ENCODE data around the gene DNAJC9. TPM values are rescaled to one million over a fixed set of nuclear protein-coding genes. Genes with fewer than 3 reads are reported as not detected.

The DNAJC9 gene
- total and polyA plus RNA-seq, 10 donors, result 12.1 to 34.8 (median 20.7) TPM

DNA sequence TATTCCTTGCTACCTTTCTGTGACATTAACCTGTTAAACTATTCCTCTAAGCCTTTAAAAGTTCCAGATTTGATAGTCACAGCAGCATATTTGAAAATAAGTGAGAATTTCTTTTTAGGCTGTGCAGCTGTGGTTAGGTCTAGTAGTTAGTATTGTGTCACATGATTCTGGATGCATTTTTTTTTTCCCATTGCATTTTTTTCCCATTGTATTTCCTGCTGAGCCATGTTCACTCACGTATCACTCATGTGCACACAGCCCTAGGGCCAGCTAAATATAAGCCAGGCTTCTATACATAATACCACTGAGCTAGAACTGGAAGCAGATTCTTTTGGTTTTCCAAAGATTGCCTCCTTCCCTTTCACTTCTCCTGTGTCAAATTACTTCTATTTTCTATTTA is 37.4 kb downstream of the DNAJC9 start:
- Histone ChIP-seq H3K36me3 (peaks cover 0 to 66% (median 16%) of the 10 kb centered on the region in 6 donors), H3K4me1 (no peaks in the 10 kb centered on the region), H3K4me3 (no peak overlapping the region), H3K27ac (no peak overlapping the region), H3K9me3 (peaks cover 0 to 4% (median 0%) of the 10 kb centered on the region in 8 donors), H3K27me3 (replicated peaks in 1 of 7) (no peaks in the 10 kb centered on the region)
- no peak for DNase-seq
- TF ChIP-seq, protein P1, sequence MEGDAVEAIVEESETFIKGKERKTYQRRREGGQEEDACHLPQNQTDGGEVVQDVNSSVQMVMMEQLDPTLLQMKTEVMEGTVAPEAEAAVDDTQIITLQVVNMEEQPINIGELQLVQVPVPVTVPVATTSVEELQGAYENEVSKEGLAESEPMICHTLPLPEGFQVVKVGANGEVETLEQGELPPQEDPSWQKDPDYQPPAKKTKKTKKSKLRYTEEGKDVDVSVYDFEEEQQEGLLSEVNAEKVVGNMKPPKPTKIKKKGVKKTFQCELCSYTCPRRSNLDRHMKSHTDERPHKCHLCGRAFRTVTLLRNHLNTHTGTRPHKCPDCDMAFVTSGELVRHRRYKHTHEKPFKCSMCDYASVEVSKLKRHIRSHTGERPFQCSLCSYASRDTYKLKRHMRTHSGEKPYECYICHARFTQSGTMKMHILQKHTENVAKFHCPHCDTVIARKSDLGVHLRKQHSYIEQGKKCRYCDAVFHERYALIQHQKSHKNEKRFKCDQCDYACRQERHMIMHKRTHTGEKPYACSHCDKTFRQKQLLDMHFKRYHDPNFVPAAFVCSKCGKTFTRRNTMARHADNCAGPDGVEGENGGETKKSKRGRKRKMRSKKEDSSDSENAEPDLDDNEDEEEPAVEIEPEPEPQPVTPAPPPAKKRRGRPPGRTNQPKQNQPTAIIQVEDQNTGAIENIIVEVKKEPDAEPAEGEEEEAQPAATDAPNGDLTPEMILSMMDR (IDR thresholded peaks at IDR 0.05 in 8 of 11, conservative IDR thresholded peaks at IDR 0.05 in 3 of 11), result no peak
- TF ChIP-seq POLR2AphosphoS5 (IDR thresholded peaks at IDR 0.05) (no peak), POLR2A (IDR thresholded peaks at IDR 0.05) (no peak)
- intact Hi-C loops (cut with DNase I; ENCODE audit: low total_unique reads), result no loop called here
- 62 to 89% (median 80%) methylated on average over 1 of the region's 1 CpG for WGBS, 5 donors

DNA sequence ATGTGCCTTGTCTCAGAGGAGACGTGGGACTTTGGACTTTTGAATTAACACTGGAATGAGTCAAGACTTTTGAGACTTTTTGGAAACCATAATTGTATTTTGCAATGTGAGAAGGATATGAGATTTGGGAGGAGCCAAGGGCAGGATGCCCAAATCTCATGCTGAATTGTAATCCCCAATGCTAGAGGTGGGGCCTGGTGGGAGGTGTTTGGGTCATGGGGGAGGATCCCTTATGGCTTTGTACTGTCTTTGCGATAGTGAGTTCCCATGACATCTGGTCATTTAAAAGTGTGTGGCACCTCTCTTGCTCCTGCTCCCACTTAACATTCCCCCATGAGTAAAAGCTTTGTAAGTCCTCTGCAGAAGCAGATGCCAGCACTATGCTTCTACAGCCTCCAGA is 39.2 kb downstream of the DNAJC9 start:
- H3K4me3 ChIP-seq, result no peak overlapping the region
- peaks cover 0 to 4% (median 0%) of the 10 kb centered on the region in 8 donors for H3K9me3 ChIP-seq
- peaks cover 0 to 61% (median 16%) of the 10 kb centered on the region in 6 donors for H3K36me3 ChIP-seq
- intact Hi-C loops (cut with DNase I; ENCODE audit: low total_unique reads), result no loop called here
- TF ChIP-seq, protein P1 (IDR thresholded peaks at IDR 0.05 in 8 of 11, conservative IDR thresholded peaks at IDR 0.05 in 3 of 11), result no peak
- no peak for TF ChIP-seq POLR2A (IDR thresholded peaks at IDR 0.05)
- no peak overlapping the region for H3K27ac ChIP-seq
- no peaks in the 10 kb centered on the region for H3K4me1 ChIP-seq
- no peaks in the 10 kb centered on the region for H3K27me3 ChIP-seq (replicated peaks in 1 of 7)
- WGBS, 5 donors, result 88 to 100% (median 93%) methylated on average over 2 of the region's 2 CpGs
- DNase-seq, result no peak

DNA sequence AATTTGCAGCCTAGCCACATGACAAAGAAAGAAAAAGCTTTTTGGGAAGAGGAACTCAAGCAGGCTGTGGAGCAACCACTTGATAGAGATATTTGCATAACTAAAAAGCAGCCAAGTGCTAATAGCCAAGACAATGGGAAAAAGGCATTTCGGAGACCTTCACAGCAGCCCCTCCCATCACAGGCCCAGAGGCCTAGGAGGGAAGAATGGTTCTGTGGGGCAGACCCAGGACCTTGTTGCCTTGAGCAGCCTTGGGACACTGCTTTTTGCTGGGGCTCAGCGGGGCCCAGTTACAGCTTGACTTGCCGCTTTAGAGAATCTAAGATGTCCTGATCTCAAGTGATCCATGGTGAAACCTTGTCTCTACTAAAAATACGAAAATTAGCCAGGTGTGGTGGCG is 40.7 kb downstream of the DNAJC9 start:
- Histone ChIP-seq H3K36me3 (peaks cover 0 to 52% (median 16%) of the 10 kb centered on the region in 6 donors), H3K4me1 (no peaks in the 10 kb centered on the region), H3K27me3 (replicated peaks in 1 of 7) (no peaks in the 10 kb centered on the region), H3K4me3 (no peak overlapping the region), H3K9me3 (peaks cover 0 to 4% (median 0%) of the 10 kb centered on the region in 8 donors), H3K27ac (no peak overlapping the region)
- DNase-seq, result no peak
- WGBS, 5 donors, result 93 to 99% (median 97%) methylated on average over 5 of the region's 5 CpGs
- intact Hi-C loops (cut with DNase I; ENCODE audit: low total_unique reads), result no loop called here
- TF ChIP-seq POLR2A (IDR thresholded peaks at IDR 0.05) (no peak), POLR2AphosphoS5 (IDR thresholded peaks at IDR 0.05) (no peak)
- TF ChIP-seq, protein P1 (IDR thresholded peaks at IDR 0.05 in 8 of 11, conservative IDR thresholded peaks at IDR 0.05 in 3 of 11), result no peak

DNA sequence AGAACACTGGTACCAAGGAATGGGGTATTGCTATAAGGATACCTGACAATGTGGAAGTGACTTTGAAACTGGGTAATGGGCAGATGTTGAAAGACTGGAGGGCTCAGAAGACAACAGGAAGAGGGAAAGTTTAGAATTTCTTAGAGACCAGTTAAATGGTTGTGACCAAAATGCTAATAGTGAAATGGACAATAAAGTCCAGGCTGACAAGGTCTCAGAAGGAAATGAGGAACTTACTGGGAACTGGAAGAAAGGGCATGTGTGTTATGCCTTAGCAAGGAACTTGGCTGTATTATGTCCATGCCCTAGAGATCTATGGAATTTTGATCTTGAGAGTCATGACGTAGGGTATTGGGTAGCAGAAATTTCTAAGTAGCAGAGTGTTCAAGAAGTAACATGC is 41.2 kb downstream of the DNAJC9 start:
- no peaks in the 10 kb centered on the region for H3K4me1 ChIP-seq
- no peak for DNase-seq
- H3K4me3 ChIP-seq, result no peak overlapping the region
- no peak for TF ChIP-seq POLR2A (IDR thresholded peaks at IDR 0.05)
- TF ChIP-seq, protein P1 (IDR thresholded peaks at IDR 0.05 in 8 of 11, conservative IDR thresholded peaks at IDR 0.05 in 3 of 11), result no peak
- TF ChIP-seq POLR2AphosphoS5 (IDR thresholded peaks at IDR 0.05), result no peak
- no peaks in the 10 kb centered on the region for H3K27me3 ChIP-seq (replicated peaks in 1 of 7)
- 89 to 95% (median 92%) methylated on average over 1 of the region's 1 CpG for WGBS, 5 donors
- H3K36me3 ChIP-seq, result peaks cover 0 to 50% (median 13%) of the 10 kb centered on the region in 6 donors
- no peak overlapping the region for H3K27ac ChIP-seq
- intact Hi-C loops (cut with DNase I; ENCODE audit: low total_unique reads), result no loop called here
- peaks cover 0 to 4% (median 0%) of the 10 kb centered on the region in 8 donors for H3K9me3 ChIP-seq
